Measurements from ENCODE around the gene SMPDL3A. TPM values are rescaled to one million over a fixed set of nuclear protein-coding genes. Genes with fewer than 3 reads are reported as not detected.

SMPDL3A gene
- polyA plus RNA-seq, 2 of the 4 experiments (the other 2 are of a cell fraction): 2.0 to 3.3 TPM

DNA sequence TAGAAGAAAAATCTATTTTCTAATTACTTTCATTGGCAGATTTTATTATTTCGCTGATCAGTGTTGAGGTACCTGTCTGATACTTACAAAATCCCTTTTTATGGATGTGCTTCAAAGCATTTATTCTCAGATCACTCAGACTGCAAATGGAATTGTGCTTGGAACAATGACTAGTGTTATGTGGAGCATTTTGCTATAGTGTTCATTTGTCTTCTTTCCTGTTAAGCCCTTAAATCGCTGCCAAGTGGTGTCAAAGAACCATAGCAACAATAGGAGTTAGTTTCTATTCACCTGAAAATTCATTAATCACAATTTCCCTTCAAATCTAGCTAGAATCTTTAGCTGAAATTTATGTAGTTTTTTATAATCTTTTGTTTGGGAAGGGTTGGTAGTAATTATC, 29.8 kb downstream of the SMPDL3A start:
- CTCF ChIA-PET: interaction anchor here (1.2 kb wide), 1 partner anchor 29 kb away, joined by 3 read pairs; the partner anchor contains the start of gene SMPDL3A
- FAIRE-seq (no peak), DNase-seq (ENCODE audit: low read depth in 1 of 2, low spot score in 1 of 2) (no peak), ATAC-seq (no peak)
- 23% methylated on average over 2 of the region's 2 CpGs for WGBS (ENCODE audit: missing lambda C conversion rate)
- POLR2A ChIA-PET: no interaction called here
- no peaks in the 10 kb centered on the region for H3K9me3 ChIP-seq
- H3K4me1 ChIP-seq: no peaks in the 10 kb centered on the region
- TF ChIP-seq ZC3H11A (IDR thresholded peaks at IDR 0.05): no peak
- TF ChIP-seq PHF8 (IDR thresholded peaks at IDR 0.05; ENCODE audit: borderline replicate concordance, low read depth): no peak
- no peak for TF ChIP-seq RNF2 (IDR thresholded peaks at IDR 0.05; ENCODE audit: borderline replicate concordance, low read depth)
- no peak for TF ChIP-seq NR3C1 (IDR thresholded peaks at IDR 0.05)
- no peak for TF ChIP-seq POLR2AphosphoS2 (conservative IDR thresholded peaks at IDR 0.05; ENCODE audit: low read length)
- TF ChIP-seq, protein P1, sequence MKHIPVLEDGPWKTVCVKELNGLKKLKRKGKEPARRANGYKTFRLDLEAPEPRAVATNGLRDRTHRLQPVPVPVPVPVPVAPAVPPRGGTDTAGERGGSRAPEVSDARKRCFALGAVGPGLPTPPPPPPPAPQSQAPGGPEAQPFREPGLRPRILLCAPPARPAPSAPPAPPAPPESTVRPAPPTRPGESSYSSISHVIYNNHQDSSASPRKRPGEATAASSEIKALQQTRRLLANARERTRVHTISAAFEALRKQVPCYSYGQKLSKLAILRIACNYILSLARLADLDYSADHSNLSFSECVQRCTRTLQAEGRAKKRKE (CRISPR knock-in tag; IDR thresholded peaks at IDR 0.05; ENCODE audit: low read depth): no peak
- TF ChIP-seq, protein P2, sequence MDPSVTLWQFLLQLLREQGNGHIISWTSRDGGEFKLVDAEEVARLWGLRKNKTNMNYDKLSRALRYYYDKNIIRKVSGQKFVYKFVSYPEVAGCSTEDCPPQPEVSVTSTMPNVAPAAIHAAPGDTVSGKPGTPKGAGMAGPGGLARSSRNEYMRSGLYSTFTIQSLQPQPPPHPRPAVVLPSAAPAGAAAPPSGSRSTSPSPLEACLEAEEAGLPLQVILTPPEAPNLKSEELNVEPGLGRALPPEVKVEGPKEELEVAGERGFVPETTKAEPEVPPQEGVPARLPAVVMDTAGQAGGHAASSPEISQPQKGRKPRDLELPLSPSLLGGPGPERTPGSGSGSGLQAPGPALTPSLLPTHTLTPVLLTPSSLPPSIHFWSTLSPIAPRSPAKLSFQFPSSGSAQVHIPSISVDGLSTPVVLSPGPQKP (IDR thresholded peaks at IDR 0.05; ENCODE audit: low read depth, low read length): no peak
- no peak for TF ChIP-seq CEBPB (IDR thresholded peaks at IDR 0.05)
- TF ChIP-seq CHD2 (IDR thresholded peaks at IDR 0.05; ENCODE audit: low read length, partially characterized antibody): no peak
- no peak for TF ChIP-seq POLR2A (IDR thresholded peaks at IDR 0.05; ENCODE audit: low read length)
- no peak for TF ChIP-seq BHLHE40 (IDR thresholded peaks at IDR 0.05; ENCODE audit: low read depth, low read length)
- no peak for TF ChIP-seq EP300 (IDR thresholded peaks at IDR 0.05)
- TF ChIP-seq JUNB (IDR thresholded peaks at IDR 0.05): no peak
- TF ChIP-seq CBX2 (IDR thresholded peaks at IDR 0.05; ENCODE audit: borderline replicate concordance, low read depth): no peak
- H3K4me2 ChIP-seq: no peak overlapping the region
- H3K4me3 ChIP-seq: no peak overlapping the region
- no peak overlapping the region for H3K27ac ChIP-seq

DNA sequence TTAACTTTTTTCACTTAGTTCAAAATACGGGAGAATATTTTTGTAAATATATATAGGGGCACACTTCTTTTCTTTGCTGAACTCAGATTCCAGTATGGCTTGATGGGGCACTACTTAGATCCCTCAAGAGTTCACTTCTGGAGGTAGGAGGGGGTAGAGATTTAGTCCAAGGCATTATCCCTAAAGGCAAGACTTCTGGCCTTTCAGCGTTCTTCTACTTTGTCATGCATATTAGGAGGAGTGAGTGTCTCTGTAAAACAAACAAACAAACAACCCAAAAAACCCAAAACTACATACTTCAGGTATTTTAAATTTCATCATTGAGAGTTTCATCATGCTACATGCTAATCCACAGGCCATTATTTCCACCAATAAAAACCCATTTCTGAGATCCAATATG, 32.0 kb downstream of the SMPDL3A start:
- 48% methylated on average over 2 of the region's 2 CpGs for WGBS (ENCODE audit: missing lambda C conversion rate)
- no peak overlapping the region for H3K4me3 ChIP-seq
- H3K4me1 ChIP-seq: no peaks in the 10 kb centered on the region
- CTCF ChIA-PET: no interaction called here
- no peak overlapping the region for H3K27ac ChIP-seq
- FAIRE-seq: no peak
- TF ChIP-seq GATA3 (IDR thresholded peaks at IDR 0.05; ENCODE audit: borderline replicate concordance) (no peak), ZNF302 (CRISPR knock-in tag; IDR thresholded peaks at IDR 0.05) (no peak), CBX8 (IDR thresholded peaks at IDR 0.05) (no peak), HOXB13 (CRISPR knock-in tag; IDR thresholded peaks at IDR 0.05; ENCODE audit: low read depth) (no peak), MAZ (IDR thresholded peaks at IDR 0.05; ENCODE audit: borderline replicate concordance, low read depth, low read length) (no peak), EHF (CRISPR knock-in tag; IDR thresholded peaks at IDR 0.05) (no peak), PHF8 (IDR thresholded peaks at IDR 0.05; ENCODE audit: borderline replicate concordance, low read depth) (no peak), RNF2 (IDR thresholded peaks at IDR 0.05; ENCODE audit: borderline replicate concordance, low read depth) (no peak), MAFK (IDR thresholded peaks at IDR 0.05; ENCODE audit: partially characterized antibody) (no peak), CBX2 (IDR thresholded peaks at IDR 0.05; ENCODE audit: borderline replicate concordance, low read depth) (no peak), USF2 (IDR thresholded peaks at IDR 0.05) (no peak), NR3C1 (IDR thresholded peaks at IDR 0.05) (no peak), JUN (IDR thresholded peaks at IDR 0.05) (no peak)
- TF ChIP-seq, protein P2 (IDR thresholded peaks at IDR 0.05; ENCODE audit: low read depth, low read length): no peak
- no peaks in the 10 kb centered on the region for H3K9me3 ChIP-seq
- POLR2A ChIA-PET: no interaction called here
- ATAC-seq: no peak
- no peak overlapping the region for H3K4me2 ChIP-seq
- DNase-seq (ENCODE audit: low read depth in 1 of 2, low spot score in 1 of 2): no peak
